NCI-H2029 (cell line): ENCODE data around the gene OPCML.

Source experiments
- DNase-seq: peaks from one replicate; lab custom pipeline; 2025; lab: John Stamatoyannopoulos, UW

OPCML gene

DNA sequence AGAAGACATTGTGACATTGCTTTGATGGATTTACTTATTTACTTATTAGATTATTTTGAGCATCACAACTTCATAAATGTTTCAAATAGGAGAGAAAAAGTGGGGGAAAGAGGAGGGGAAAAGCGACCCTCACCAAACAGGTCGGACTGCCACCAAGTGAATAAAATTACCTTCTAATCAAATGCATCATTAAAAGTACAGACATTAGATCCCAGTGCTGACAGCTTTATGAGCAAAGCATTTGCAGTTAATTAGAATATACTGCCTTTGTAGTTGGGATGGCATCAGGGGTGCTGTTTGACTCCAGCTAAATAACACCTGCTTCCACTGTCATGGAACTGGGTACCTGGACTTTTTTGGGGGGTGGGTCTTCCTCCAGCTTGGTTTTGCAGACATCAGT is 299.6 kb downstream of the OPCML start:
- DNase-seq = no peak

DNA sequence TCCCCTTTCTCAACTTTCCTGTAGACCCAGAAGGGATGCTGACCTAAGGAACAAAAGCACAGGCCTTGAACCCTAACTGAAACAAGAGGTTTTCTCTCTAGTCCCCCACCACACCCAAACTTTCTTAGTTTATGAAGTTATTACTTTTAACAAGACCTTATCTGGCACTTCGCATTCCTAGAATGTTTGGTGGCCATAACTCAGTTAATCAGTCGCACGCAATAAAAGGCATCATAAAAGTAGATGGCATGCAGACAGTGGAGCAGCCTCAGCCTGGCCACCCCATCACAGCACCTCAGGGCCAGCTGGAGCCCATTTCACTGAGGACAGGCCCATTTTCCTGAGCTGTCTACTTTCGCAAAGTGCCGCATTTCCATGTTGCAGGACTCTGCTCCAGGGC is 301.9 kb downstream of the OPCML start:
- DNase-seq = no peak

DNA sequence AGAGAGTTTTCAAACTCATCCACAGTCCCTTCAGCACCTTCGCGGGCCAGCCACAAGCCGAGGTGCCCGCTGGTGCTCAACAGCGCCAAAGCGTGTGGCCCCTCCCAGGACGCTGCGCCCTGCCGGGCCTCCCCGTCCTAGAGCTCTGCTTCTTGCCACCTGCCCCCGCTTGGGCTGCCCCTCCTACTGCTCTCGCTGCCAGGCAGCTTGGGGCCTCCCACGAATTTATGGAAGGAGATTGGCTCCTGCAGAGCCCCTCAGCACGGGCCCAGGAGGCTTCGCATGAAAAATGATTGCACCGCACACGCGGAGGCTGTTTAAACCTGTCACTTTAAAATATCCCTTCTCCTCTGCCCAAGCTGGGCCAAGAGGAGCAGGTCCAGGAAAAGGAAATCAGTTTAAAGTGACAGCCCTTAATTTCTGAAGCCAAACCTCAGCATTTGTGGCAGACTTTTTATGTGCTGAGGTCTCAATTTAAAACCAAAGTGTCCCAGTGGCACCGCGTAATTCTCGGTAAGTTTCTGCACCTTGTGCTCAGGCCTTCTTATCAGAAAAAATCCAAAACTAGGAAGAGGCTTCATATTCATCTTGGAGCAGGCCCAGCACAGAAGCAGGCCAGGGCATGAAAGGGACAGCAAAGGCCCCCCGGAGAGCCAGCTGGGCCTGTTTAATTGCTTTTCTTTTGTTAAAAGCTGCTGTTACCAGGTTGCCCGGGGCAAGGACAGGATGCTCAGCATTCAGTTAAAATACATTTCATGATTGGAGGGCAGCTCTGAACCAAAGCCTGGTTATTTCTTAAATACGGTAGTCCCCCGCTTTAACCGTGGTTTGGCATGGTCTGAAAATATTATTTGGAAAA is 303.6 kb downstream of the OPCML start:
- no peak for DNase-seq

DNA sequence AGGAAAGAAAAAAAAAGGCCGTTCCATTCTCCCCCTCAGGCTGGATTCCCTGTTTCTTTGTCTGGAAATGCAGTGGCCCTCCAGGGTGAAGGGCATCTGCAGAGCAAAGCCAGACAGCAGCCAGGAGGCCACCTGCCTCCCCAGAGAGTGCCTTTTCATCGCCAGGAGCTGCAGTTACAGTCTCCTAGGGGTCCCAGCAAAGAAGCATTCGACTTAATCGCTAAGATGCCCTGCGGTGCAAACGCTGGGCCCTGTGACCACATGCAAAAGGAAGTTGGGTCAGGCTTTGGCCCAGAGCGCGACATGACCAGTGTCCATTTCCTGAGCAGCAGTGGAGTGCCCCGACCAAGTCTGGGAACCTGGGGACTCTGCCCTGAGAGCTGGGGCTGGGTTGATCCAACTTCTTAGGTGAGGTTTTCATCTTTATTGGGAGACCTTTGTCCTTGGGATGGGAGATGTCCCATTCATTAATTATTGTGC is 304.6 kb downstream of the OPCML start:
- no peak for DNase-seq

- DNase-seq = no peak
These were observed 308.0 kb downstream of the OPCML start for GRCh38 chr11:133224271-133224670.

DNA sequence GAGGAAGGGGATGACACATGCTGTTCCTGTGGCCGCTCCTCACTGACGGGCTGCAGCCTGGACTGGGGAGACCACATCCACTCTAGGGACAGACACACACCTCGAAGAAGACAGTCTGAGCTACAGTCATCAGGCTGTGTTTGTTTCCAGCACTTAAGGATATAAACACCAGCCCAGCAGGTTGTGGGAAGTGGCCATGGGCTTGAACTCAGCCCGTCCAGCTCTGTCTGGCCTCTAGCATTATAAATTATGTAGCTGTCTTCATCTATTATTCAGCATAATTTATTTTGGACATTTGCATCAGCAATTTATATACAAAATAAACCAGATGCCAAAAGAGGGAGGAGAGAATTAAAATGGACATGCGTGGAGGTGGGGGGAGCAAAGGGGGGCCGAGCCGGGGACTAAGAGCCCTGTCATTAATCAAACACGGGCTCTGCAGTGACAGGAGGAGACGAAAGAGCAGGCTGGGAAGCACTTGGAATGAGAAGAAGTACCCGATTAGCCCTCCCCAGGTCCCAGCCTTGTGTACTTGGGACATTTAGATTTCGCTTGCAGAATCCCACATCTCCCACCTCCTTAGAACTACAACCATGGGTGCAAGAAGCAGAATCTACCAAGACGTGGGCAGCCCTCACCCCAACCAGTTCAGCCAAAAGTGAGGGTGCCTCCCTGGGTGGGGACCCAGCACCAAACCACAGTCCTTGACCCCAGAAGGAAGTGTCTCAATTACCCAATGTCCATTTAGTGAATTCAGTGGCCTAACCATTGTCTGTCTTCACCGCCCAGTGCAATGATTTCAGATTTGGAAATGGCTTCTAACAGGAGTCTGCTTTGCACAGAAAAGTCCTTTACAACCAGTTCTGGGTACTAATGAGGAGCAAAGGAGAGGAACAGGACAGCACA is 309.6 kb downstream of the OPCML start:
- no peak for DNase-seq

GRCh38 chr11:133219543-133219942 is 312.8 kb downstream of the OPCML start:
- no peak for DNase-seq

DNA sequence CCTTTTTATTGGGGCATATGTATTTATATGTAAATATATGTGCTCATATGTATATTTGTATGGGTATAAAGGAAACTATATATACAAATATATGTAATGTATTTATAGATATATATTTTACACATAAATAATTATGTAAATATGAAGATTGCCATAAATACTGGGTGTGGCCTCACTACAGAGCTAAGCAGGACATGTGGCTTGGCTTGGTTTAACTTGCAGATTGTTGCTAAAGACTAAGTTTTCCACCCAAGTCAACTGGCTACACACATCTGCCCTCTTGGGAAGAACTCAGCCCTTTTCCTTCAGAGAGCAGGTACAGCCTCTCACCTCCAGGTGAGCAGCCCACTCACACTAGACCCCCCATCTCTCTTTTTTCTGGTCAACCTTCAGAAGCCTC is 315.5 kb downstream of the OPCML start:
- no peak for DNase-seq

GRCh38 chr11:133215596-133216230 is 316.6 kb downstream of the OPCML start:
- DNase-seq = no peak

DNA sequence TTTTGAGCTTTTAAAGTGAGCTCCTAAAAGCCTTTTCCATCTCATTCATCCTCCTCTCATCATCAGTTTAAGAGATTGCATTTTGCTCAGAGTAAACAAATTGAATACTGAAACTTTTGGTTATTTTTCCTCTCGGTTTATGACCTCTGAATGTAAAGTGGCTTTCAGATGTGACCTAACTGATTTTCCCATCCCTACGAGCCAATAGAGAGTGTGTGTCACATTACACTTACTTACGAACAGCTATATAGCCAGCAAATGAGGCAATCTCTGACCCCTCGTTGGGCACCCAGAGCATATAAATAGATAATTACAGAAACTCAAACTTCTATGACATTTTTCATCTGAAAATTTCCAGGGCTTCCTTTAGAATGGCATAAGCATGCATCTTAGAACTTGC is 317.7 kb downstream of the OPCML start:
- no peak for DNase-seq

GRCh38 chr11:133212201-133212600 is 320.1 kb downstream of the OPCML start:
- DNase-seq = no peak

- DNase-seq = no peak
These were observed 324.3 kb downstream of the OPCML start for GRCh38 chr11:133207995-133208394.

- no peak for DNase-seq
These were observed 325.8 kb downstream of the OPCML start for GRCh38 chr11:133206313-133207005.

DNA sequence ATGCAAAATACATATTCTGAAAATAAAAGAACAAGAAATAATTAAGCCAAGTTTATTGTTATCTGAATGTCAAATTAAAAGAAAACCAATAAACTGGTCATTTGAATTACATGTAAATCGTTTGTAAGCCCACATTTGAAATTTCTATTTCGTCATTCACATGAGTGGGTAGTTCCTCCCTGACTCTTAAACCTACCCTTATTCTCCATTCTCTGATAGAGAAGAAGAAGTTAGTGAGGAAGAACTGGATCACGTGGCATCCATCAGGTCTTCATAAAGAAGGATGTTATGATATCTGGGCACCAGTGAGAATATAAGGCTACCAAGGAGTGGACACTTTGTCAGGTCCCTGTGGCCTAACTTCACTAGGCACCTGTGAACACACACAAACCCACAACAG is 328.1 kb downstream of the OPCML start:
- no peak for DNase-seq

DNA sequence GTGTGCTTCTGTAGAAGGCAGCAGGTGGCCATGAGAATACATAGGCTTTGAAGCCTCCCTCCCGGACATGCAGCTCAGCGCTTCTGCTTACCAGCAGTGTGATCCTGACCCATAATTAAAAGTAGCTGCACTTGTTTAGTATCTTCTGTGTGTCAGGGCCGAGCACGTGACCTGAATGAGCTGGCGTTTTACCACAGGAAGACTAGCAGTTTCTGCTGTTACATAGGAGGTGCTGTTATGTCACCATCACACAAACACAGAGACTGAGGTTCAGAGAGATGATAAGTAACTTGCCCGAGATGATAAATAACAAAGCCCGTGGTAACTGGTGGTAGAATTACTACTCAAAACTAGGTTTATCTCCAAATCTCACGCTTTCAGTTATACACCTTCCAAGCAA is 329.5 kb downstream of the OPCML start:
- no peak for DNase-seq

- DNase-seq = no peak
These were observed 333.9 kb downstream of the OPCML start for GRCh38 chr11:133198438-133198837.

- no peak for DNase-seq
These were observed 334.9 kb downstream of the OPCML start for GRCh38 chr11:133197425-133197824.

- DNase-seq = no peak
These were observed 340.4 kb downstream of the OPCML start for GRCh38 chr11:133191931-133192330.

DNA sequence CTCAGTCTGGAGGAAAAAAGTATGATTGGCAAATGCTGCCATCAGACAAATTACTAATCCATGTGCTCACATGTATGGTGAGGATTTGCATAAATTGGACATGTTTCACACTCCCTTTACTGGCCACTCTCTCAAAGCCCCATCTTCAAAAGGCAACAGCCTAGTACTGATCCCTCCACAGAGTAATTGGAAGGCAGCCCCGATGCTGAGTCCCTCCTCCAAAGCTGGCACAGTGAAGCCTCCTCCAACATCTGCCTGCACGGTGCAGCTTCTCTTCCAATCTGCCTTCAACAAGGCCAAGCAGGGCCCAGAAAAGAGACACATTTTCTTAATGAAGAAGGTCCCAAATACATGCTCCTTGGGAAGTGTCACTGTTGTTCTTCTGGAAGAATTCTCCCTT is 350.6 kb downstream of the OPCML start:
- no peak for DNase-seq

GRCh38 chr11:133181066-133181465 is 351.2 kb downstream of the OPCML start:
- no peak for DNase-seq

GRCh38 chr11:133180201-133180600 is 352.1 kb downstream of the OPCML start:
- no peak for DNase-seq

DNA sequence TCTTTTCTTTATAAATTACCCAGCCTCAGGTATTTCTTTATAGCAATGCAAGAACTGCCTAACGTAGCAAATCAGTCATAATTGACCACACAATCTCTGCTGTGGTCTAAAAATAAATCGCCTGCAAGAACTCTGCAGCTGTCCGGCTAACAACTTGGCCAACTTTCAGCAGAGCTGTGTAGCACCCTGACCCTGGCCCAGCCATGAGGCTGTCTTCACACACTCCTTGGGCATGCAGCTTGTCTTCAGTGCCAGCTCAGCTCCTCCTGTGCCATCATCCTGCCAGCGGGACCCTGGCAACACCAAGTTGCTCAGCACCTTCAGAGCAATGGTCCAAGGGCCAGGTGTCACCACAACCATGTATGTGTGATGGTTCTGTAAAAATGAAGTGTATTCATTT is 355.6 kb downstream of the OPCML start:
- no peak for DNase-seq
